GM23248 (cell line): ENCODE measurements around the gene ITGB2.

ENCODE experiments used
- EZH2 ChIP-seq: fragments of 200-600 bp; sonication (generic); IDR thresholded peaks from 2 replicates; pipeline ENCODE4 v1.6.1; 2018; ENCODE audit warnings: antibody characterized with exemption, mild to moderate bottlenecking; ENCODE audit not compliant: insufficient read depth, poor library complexity, severe bottlenecking
- EZH2phosphoT487 ChIP-seq: fragments of 200-600 bp; sonication (generic); IDR thresholded peaks from 2 replicates; pipeline ENCODE4 v1.6.1; 2018; ENCODE audit warnings: antibody characterized with exemption, moderate library complexity, mild to moderate bottlenecking, low read depth; ENCODE audit not compliant: insufficient read depth

- TF ChIP-seq EZH2: no peak
- no peak for TF ChIP-seq EZH2phosphoT487
These were observed 35.1 kb downstream of the ITGB2 start for GRCh38 chr21:44885615-44886014.
